Liver (tissue), 9 donors: Measurements from ENCODE around the gene TMEM140. TPM values are rescaled to one million over a fixed set of nuclear protein-coding genes. Genes with fewer than 3 reads are reported as not detected.

Source experiments
- DNase-seq: peaks from one replicate; pipeline ENCODE4 v3.0.0-alpha.2; 2017; ENCODE audit warnings: low spot score
- H3K27ac ChIP-seq, 2 donors: one replicate each; pipeline ENCODE4 v1.7.0; 2013; ENCODE audit warnings: inconsistent platforms in 2 of 2, low read length in 2 of 2, control low read depth in 1 of 2, low read depth in 1 of 2, mild to moderate bottlenecking in 1 of 2
- H3K27me3 ChIP-seq, 4 donors: one replicate each; pipeline versions ENCODE4 v1.6.1 to v1.7.0; 2013; ENCODE audit warnings: low read length in 3 of 4, inconsistent platforms in 1 of 4, mild to moderate bottlenecking in 1 of 4, moderate library complexity in 1 of 4; ENCODE audit not compliant: control insufficient read depth in 4 of 4, insufficient read depth in 4 of 4
- H3K36me3 ChIP-seq, 4 donors: one replicate each; pipeline versions ENCODE4 v1.6.1 to v1.7.0; 2013; ENCODE audit warnings: low read length in 3 of 4, mild to moderate bottlenecking in 3 of 4, low read depth in 1 of 4, moderate library complexity in 1 of 4; ENCODE audit not compliant: control insufficient read depth in 4 of 4, insufficient read depth in 3 of 4
- H3K4me1 ChIP-seq, 4 donors: one replicate each; pipeline versions ENCODE4 v1.6.1 to v1.7.0; 2013; ENCODE audit warnings: low read length in 3 of 4, mild to moderate bottlenecking in 3 of 4, moderate library complexity in 1 of 4; ENCODE audit not compliant: control insufficient read depth in 4 of 4, insufficient read depth in 4 of 4
- H3K4me3 ChIP-seq, 3 donors: one replicate each; pipeline versions ENCODE4 v1.6.1 to v1.7.0; 2013; ENCODE audit warnings: low read length in 3 of 3, control low read depth in 1 of 3, low read depth in 1 of 3, mild to moderate bottlenecking in 1 of 3
- H3K9ac ChIP-seq, 2 donors: one replicate each; pipeline ENCODE4 v1.7.0; 2013; ENCODE audit warnings: low read length in 2 of 2, mild to moderate bottlenecking in 2 of 2, moderate library complexity in 2 of 2, control low read depth in 1 of 2, low read depth in 1 of 2
- H3K9me3 ChIP-seq, 4 donors: one replicate each; pipeline versions ENCODE4 v1.6.1 to v1.7.0; 2013; ENCODE audit warnings: low read length in 3 of 4; ENCODE audit not compliant: control insufficient read depth in 4 of 4
- ATF3 ChIP-seq: IDR thresholded peaks from 2 replicates; pipeline ENCODE4 v1.6.1; 2016; ENCODE audit warnings: antibody characterized with exemption
- CTCF ChIP-seq: fragments of 150-350 bp; IDR thresholded peaks from 2 replicates; pipeline ENCODE4 v1.5.1; 2017; ENCODE audit warnings: improper control_type of control experiment, low read depth, low read length; ENCODE audit not compliant: missing input control
- EGR1 ChIP-seq, 2 donors: IDR thresholded peaks; 2 replicates each; pipeline ENCODE4 v1.6.1; 2016 to 2018; ENCODE audit warnings: antibody characterized with exemption in 2 of 2, low read depth in 2 of 2
- FOXA2 ChIP-seq: IDR thresholded peaks from 2 replicates; pipeline ENCODE4 v1.6.1; 2016; ENCODE audit warnings: antibody characterized with exemption
- GABPA ChIP-seq, 2 donors: IDR thresholded peaks in 1 of 2; conservative IDR thresholded peaks in 1 of 2; 2 replicates each; pipeline ENCODE4 v1.6.1; 2016; ENCODE audit warnings: antibody characterized with exemption in 2 of 2, mild to moderate bottlenecking in 1 of 2, moderate library complexity in 1 of 2
- HNF4A ChIP-seq, 2 donors: conservative IDR thresholded peaks; 2 replicates each; pipeline ENCODE4 v1.6.1; 2016; ENCODE audit warnings: antibody characterized with exemption in 2 of 2, mild to moderate bottlenecking in 2 of 2
- HNF4G ChIP-seq: IDR thresholded peaks from 2 replicates; pipeline ENCODE4 v1.6.1; 2016; ENCODE audit warnings: antibody characterized with exemption
- JUND ChIP-seq, 2 donors: IDR thresholded peaks; 2 replicates each; pipeline ENCODE4 v1.6.1; 2016; ENCODE audit warnings: antibody characterized with exemption in 2 of 2
- MAX ChIP-seq: IDR thresholded peaks from 2 replicates; pipeline ENCODE4 v1.6.1; 2016; ENCODE audit warnings: antibody characterized with exemption
- NR2F2 ChIP-seq: IDR thresholded peaks from 2 replicates; pipeline ENCODE4 v1.6.1; 2016; ENCODE audit warnings: antibody characterized with exemption
- RAD21 ChIP-seq, 2 donors: IDR thresholded peaks; 2 replicates each; pipeline ENCODE4 v1.6.1; 2016; ENCODE audit warnings: antibody characterized with exemption in 2 of 2, mild to moderate bottlenecking in 2 of 2
- REST ChIP-seq: IDR thresholded peaks from 2 replicates; pipeline ENCODE4 v1.6.1; 2016; ENCODE audit warnings: antibody characterized with exemption, mild to moderate bottlenecking
- RXRA ChIP-seq, 2 donors: IDR thresholded peaks; 2 replicates each; pipeline ENCODE4 v1.6.1; 2017 to 2018; ENCODE audit warnings: antibody characterized with exemption in 2 of 2, mild to moderate bottlenecking in 1 of 2
- SP1 ChIP-seq: IDR thresholded peaks from 2 replicates; pipeline ENCODE4 v1.6.1; 2018; ENCODE audit warnings: antibody characterized with exemption, mild to moderate bottlenecking
- TAF1 ChIP-seq: conservative IDR thresholded peaks from 2 replicates; pipeline ENCODE4 v1.6.1; 2016; ENCODE audit warnings: antibody characterized with exemption, mild to moderate bottlenecking
- YY1 ChIP-seq: IDR thresholded peaks from 2 replicates; pipeline ENCODE4 v1.6.1; 2016; ENCODE audit warnings: antibody characterized with exemption, mild to moderate bottlenecking
- ZBTB33 ChIP-seq: IDR thresholded peaks from 2 replicates; pipeline ENCODE4 v1.6.1; 2016; ENCODE audit warnings: antibody characterized with exemption
- WGBS: extraction: QIAGEN DNeasy Blood & Tissue Kit; methylation state at CpG from one replicate; pipeline ENCODE4 v1.1.7; 2013; 5-methylcytosine and 5-hydroxymethylcytosine counted together
- polyA plus RNA-seq, 2 donors: library from polyadenylated mRNA; stranded (reverse) in 1 of 2; unstranded in 1 of 2; fragments of 200-250 nt in 1 of 2; fragments of >200 nt in 1 of 2; fragmentation: Nextera tagmentation in 1 of 2; extraction: Ambion mirVana in 1 of 2; gene quantifications; one replicate each; pipeline versions ENCODE4 v1.2.1 to v1.2.3, GENCODE V29; 2013 to 2015
- total RNA-seq, 2 donors: library from RNA; depleted of rRNA; stranded (reverse); fragments of >200 nt; gene quantifications; one replicate each; pipeline ENCODE4 v1.2.3, GENCODE V29; 2014
- donor health status: healthy.
- donor health status: healthy.
- donor health status: healthy.
- donor health status: healthy.
- donor health status: healthy.

Gene TMEM140
- total and polyA plus RNA-seq, 4 donors, result 22.3 to 34.3 (median 25.9) TPM

GRCh38 chr7:135200821-135201331, 53.0 kb downstream of the TMEM140 start:
- Histone ChIP-seq H3K36me3 (peaks cover 11 to 64% (median 41%) of the 10 kb centered on the region in 4 donors), H3K9ac (no peak overlapping the region), H3K27me3 (no peaks in the 10 kb centered on the region), H3K4me3 (no peak overlapping the region), H3K27ac (no peak overlapping the region), H3K9me3 (no peaks in the 10 kb centered on the region), H3K4me1 (no peaks in the 10 kb centered on the region)
- no peak for DNase-seq
- TF ChIP-seq HNF4G, result no peak
- no peak for TF ChIP-seq ATF3
- no peak for TF ChIP-seq EGR1 (IDR thresholded peaks at IDR 0.05; ENCODE audit: low read depth in 2 of 2)
- TF ChIP-seq JUND (IDR thresholded peaks at IDR 0.05), result no peak
- no peak for TF ChIP-seq CTCF
- no peak for TF ChIP-seq HNF4A (conservative IDR thresholded peaks at IDR 0.05)
- 88% methylated on average over 3 of the region's 3 CpGs for WGBS

GRCh38 chr7:135201350-135201749, 53.5 kb downstream of the TMEM140 start:
- no peak for DNase-seq
- Histone ChIP-seq H3K9ac (no peak overlapping the region), H3K27me3 (no peaks in the 10 kb centered on the region), H3K4me1 (no peaks in the 10 kb centered on the region), H3K9me3 (no peaks in the 10 kb centered on the region), H3K27ac (no peak overlapping the region), H3K36me3 (peaks cover 7 to 60% (median 39%) of the 10 kb centered on the region in 4 donors), H3K4me3 (no peak overlapping the region)
- TF ChIP-seq NR2F2 (no peak), JUND (IDR thresholded peaks at IDR 0.05) (no peak), YY1 (no peak), ZBTB33 (no peak), MAX (no peak), FOXA2 (no peak), HNF4G (no peak), EGR1 (IDR thresholded peaks at IDR 0.05; ENCODE audit: low read depth in 2 of 2) (no peak), GABPA (IDR thresholded peaks at IDR 0.05 in 1 of 2, conservative IDR thresholded peaks at IDR 0.05 in 1 of 2) (no peak), ATF3 (no peak), TAF1 (no peak), SP1 (no peak), RAD21 (IDR thresholded peaks at IDR 0.05) (no peak), HNF4A (conservative IDR thresholded peaks at IDR 0.05) (no peak), RXRA (IDR thresholded peaks at IDR 0.05) (no peak), REST (no peak), CTCF (no peak)
- WGBS, result 88% methylated on average over 2 of the region's 2 CpGs
